Thyroid gland (tissue), 4 donors: Measurements from ENCODE around the gene ONECUT2.

Source experiments
- CTCF ChIP-seq, 6 experiments: fragments of 200-600 bp in 3 of 6; fragments of 450-650 bp in 3 of 6; sonication (generic) in 3 of 6; IDR thresholded peaks; one replicate each; pipeline ENCODE4 v1.5.1; 2016 to 2019; ENCODE audit warnings: antibody characterized with exemption in 6 of 6, mild to moderate bottlenecking in 2 of 6, inconsistent platforms in 1 of 6, moderate library complexity in 1 of 6
- POLR2A ChIP-seq, 2 donors: fragments of 450-650 bp; IDR thresholded peaks; one replicate each; pipeline ENCODE4 v1.6.1; 2017; ENCODE audit warnings: antibody characterized with exemption in 2 of 2, mild to moderate bottlenecking in 2 of 2, moderate library complexity in 1 of 2

- TF ChIP-seq CTCF (IDR thresholded peaks at IDR 0.05), result no peak
- TF ChIP-seq POLR2A (IDR thresholded peaks at IDR 0.05), result no peak
Observed at GRCh38 chr18:57518533-57518932, 83.4 kb downstream of the ONECUT2 start.
